ENCODE results near the gene SLC38A10.

SLC38A10 gene

DNA sequence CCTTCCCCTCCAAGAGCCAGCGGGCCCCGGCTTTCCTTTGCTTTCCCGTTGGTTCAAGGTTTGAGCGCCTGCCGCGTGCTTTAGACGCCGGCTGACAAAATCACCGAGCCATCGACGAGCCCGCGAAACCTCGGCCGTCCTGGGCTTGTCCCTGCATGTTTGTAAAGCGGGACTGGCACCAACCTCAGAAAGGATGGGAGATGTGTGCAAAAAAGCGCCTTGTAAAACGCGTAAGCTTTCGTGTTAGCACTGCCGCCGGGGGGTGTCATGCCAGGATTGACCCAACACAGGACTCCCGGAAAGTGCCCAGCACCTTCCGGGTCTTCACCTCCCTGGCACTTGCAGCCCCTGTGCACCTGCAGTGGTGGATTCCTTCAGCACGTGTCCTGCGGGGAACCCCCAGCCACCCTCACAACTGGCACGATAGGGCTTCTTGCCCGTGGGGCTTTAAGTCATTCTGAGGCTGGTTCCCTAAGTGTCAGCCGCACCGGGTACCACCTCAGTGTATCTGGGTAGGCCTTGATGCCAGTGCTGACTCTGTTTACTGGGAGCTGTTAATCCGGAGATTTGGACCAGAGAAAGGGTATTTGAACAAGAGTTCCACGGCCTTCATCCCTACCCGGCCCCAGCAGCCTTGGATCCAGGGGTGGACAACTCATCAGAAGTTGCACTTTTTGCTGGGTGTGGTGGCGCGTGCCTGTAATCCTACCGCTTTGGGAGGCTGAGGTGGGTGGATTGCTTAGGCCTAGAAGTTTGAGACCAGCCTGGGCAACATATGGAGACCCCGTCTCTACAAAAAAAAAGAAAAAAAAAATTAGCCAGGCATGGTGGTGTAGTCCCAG is 55.2 kb downstream of the SLC38A10 start:
- H3K9me3 ChIP-seq (ENCODE audit: control insufficient read depth, low read length), result no peaks in the 10 kb centered on the region
- H3K4me3 ChIP-seq (ENCODE audit: low read length), result peak overlapping the region; percentile 99
- DNase-seq (ENCODE audit: low read depth), result peak; percentile 37
- H3K36me3 ChIP-seq (ENCODE audit: control insufficient read depth, insufficient read depth, low read length, severe bottlenecking), result no peaks in the 10 kb centered on the region
- peaks cover 27% of the 10 kb centered on the region for H3K4me1 ChIP-seq (ENCODE audit: control insufficient read depth, insufficient read depth, low read length)
- H3K27me3 ChIP-seq (replicated peaks; ENCODE audit: control insufficient read depth, insufficient read depth, low read length), result no peaks in the 10 kb centered on the region
- H3K9ac ChIP-seq (ENCODE audit: low read length), result peak overlapping the region; percentile 95

DNA sequence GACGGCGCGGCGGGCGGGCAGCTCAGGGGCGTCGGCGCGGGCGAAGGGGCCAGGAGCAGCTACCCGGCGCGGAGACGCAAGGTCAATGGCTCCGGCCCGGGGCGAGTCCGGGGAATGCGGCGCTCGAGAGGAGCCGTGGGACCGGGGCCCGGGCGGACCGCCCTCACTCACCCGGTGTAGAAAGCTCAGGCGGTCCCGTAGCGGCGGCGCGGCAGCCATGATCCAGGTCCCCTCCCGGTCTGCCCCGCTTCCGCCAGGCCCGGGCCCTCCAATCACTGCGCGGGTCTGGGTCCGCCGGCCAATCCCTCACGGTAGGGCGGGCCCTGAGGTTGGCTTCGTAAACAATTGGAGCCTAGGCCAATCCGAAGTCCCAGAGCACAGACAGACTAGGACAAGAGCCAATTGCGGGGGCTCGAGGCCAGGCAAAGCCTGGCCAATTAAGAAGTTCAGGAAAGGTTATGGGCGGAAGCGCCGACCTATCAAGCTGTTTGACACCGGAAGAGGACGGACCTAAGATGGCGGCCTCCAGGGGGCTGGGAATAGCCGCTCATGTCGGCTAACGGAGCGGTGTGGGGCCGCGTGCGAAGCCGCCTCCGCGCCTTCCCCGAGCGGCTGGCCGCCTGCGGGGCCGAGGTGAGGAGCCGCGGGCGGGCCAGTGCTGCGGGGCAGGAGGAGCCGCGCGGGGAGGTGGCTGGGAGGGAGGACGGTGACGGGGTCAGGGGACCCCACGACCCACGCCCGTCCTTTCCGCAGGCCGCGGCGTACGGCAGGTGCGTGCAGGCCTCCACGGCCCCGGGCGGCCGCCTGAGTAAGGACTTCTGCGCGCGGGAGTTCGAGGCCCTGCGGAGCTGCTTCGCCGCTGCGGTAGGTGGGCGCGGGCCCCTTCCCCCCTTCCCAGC is 56.0 kb downstream of the SLC38A10 start, which contains the start of the genes NDUFAF8 and TEPSIN:
TSS of gene NDUFAF8 (plus strand) at position 504 of the 899 bp plus-strand sequence. CDS start at position 550, 46 bp downstream.
TSS of gene TEPSIN (minus strand) at position 241 of the 899 bp plus-strand sequence. CDS start at position 219, 22 bp downstream.
- peak; percentile 100 for DNase-seq (ENCODE audit: low read depth)
- Histone ChIP-seq H3K4me3 (ENCODE audit: low read length) (peak within 1 kb of the TSS; percentile 99), H3K4me1 (ENCODE audit: control insufficient read depth, insufficient read depth, low read length) (peaks cover 23% of the 10 kb centered on the region), H3K9ac (ENCODE audit: low read length) (peak within 1 kb of the TSS; percentile 95), H3K36me3 (ENCODE audit: control insufficient read depth, insufficient read depth, low read length, severe bottlenecking) (no peaks in the 10 kb centered on the region), H3K27me3 (replicated peaks; ENCODE audit: control insufficient read depth, insufficient read depth, low read length) (no peaks in the 10 kb centered on the region), H3K9me3 (ENCODE audit: control insufficient read depth, low read length) (no peaks in the 10 kb centered on the region)

DNA sequence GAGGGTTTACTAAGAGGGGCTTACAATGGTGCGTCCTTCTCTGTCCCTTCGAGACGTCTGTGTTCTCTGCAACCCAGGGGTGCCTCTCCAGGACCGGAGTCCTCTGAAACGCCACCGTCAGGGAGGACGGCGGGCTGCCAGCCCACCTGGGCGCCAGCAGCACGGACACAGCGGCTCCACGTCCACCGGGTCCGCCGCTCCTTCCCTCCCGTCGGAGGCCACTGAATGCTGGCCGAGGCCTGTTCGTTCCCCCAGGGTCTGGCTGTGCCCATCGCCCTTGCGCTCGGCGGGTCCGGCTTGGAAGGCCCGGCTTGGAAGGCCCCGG is 56.7 kb downstream of the SLC38A10 start:
- H3K9ac ChIP-seq (ENCODE audit: low read length), result peak overlapping the region; percentile 92
- no peak for DNase-seq (ENCODE audit: low read depth)
- H3K27me3 ChIP-seq (replicated peaks; ENCODE audit: control insufficient read depth, insufficient read depth, low read length), result no peaks in the 10 kb centered on the region
- H3K4me3 ChIP-seq (ENCODE audit: low read length), result peak overlapping the region; percentile 99
- H3K4me1 ChIP-seq (ENCODE audit: control insufficient read depth, insufficient read depth, low read length), result peaks cover 23% of the 10 kb centered on the region
- H3K9me3 ChIP-seq (ENCODE audit: control insufficient read depth, low read length), result no peaks in the 10 kb centered on the region
- no peaks in the 10 kb centered on the region for H3K36me3 ChIP-seq (ENCODE audit: control insufficient read depth, insufficient read depth, low read length, severe bottlenecking)

DNA sequence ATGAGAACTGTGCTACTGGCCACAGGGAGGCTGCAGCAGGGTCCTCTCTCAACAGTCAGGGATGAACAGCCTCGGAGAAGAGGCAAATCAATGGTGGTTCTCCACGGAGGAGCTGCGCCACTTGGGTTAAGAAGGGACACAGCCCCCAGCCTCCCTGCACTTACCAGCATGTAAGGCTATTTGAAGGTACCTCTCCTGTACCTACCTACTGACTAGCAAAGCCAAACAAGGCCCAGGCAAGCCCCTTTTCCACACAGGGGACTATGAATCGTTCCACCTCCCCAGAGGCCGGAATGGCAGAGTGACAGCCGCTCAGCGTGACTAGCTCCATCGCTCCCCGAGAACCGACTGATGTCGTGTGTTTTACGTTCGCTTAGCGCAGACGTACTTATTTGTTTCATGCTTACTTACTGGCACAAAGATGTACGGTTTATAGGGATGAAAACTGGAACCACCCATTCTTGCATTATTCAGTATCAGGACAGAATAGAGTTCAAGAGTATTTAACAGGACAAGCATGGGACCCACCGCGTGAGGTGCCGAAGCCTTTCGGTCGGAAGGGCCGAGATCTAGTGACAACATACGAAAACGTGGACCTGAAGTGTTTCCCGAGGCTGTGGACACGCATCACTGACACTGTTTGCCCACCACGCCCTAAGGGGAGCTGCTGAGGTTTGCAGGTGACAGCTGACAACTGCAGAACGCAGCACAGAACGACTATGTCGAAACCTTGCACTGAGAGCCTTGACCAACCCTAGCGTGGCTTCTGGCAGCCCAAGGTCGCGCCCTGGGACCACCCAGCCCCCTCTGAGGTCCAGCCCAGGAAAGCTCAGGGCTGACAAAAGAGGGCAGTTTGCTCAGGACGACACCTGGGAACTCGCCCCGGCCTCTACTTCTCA is 57.3 kb downstream of the SLC38A10 start:
- H3K9me3 ChIP-seq (ENCODE audit: control insufficient read depth, low read length), result no peaks in the 10 kb centered on the region
- H3K4me1 ChIP-seq (ENCODE audit: control insufficient read depth, insufficient read depth, low read length), result peaks cover 23% of the 10 kb centered on the region
- peak overlapping the region; percentile 92 for H3K9ac ChIP-seq (ENCODE audit: low read length)
- peak; percentile 17 for DNase-seq (ENCODE audit: low read depth)
- H3K27me3 ChIP-seq (replicated peaks; ENCODE audit: control insufficient read depth, insufficient read depth, low read length), result no peaks in the 10 kb centered on the region
- H3K4me3 ChIP-seq (ENCODE audit: low read length), result peak overlapping the region; percentile 99
- peaks cover 6% of the 10 kb centered on the region for H3K36me3 ChIP-seq (ENCODE audit: control insufficient read depth, insufficient read depth, low read length, severe bottlenecking)

DNA sequence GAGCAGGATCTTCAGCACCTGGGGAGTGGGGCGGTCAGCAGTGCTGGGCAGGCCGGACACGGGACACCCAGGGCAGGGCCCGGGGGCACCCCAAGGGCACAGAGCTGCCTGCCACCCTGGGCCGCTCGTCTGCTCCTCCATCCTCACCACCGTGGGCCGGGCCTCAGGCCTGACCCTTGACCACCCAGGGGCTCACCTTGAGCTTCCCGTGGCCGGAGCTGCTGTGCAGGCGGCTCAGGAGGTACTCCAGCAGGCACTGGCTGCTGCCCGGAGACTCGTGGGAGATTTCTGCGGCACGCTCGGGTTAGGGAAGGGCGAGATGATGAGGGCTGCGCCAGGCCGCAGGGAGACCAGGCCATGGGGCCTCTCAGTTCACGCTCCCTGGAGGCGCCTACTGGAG is 58.3 kb downstream of the SLC38A10 start:
- Histone ChIP-seq H3K9me3 (ENCODE audit: control insufficient read depth, low read length) (no peaks in the 10 kb centered on the region), H3K9ac (ENCODE audit: low read length) (no peak overlapping the region), H3K27me3 (replicated peaks; ENCODE audit: control insufficient read depth, insufficient read depth, low read length) (no peaks in the 10 kb centered on the region), H3K4me1 (ENCODE audit: control insufficient read depth, insufficient read depth, low read length) (peaks cover 23% of the 10 kb centered on the region), H3K4me3 (ENCODE audit: low read length) (no peak overlapping the region), H3K36me3 (ENCODE audit: control insufficient read depth, insufficient read depth, low read length, severe bottlenecking) (peaks cover 16% of the 10 kb centered on the region)
- no peak for DNase-seq (ENCODE audit: low read depth)

DNA sequence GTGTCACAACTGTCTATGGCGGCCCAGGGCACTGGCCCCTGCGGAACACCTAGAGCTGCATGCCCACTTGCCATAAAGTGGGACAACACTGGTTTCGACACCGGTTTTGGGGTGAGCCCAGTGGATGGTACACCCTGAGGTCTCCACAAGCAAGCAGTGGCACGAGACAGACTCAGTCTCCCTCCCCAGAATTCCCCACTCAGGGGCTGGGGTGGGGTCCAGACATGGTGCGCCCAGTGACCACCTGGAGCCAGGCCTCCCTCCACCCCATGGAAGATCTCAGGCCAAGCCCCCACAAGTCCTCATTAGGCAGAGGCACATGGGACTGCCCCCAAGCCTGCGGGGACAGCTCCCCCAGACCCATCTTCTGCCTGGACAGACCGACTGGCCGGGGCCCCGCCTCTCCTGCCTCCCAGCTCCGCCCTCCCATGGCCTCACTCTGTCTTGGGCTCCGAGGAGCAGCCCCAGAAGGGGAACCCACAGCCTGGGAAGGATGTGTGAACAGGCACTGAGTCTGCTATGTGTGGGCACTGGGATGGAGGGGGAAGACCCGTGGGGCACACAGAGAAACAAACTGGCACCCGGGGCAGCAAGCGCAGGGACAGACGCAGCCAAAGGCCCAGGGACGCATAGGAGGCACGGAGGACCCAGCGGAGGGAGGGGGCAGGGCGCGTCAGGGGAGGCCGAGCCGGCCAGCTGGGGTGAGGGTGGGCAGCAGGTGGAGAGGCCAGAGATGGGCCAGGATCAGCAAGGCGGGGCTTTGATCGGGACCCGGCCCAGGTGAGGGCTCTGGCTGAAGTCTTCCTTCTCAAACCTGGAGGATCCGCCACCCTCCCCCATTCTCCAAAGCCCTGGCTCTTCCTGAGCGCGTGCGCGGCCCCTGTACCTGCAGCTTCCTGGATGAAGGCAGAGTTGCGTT is 59.0 kb downstream of the SLC38A10 start:
- no peak overlapping the region for H3K9ac ChIP-seq (ENCODE audit: low read length)
- DNase-seq (ENCODE audit: low read depth), result no peak

DNA sequence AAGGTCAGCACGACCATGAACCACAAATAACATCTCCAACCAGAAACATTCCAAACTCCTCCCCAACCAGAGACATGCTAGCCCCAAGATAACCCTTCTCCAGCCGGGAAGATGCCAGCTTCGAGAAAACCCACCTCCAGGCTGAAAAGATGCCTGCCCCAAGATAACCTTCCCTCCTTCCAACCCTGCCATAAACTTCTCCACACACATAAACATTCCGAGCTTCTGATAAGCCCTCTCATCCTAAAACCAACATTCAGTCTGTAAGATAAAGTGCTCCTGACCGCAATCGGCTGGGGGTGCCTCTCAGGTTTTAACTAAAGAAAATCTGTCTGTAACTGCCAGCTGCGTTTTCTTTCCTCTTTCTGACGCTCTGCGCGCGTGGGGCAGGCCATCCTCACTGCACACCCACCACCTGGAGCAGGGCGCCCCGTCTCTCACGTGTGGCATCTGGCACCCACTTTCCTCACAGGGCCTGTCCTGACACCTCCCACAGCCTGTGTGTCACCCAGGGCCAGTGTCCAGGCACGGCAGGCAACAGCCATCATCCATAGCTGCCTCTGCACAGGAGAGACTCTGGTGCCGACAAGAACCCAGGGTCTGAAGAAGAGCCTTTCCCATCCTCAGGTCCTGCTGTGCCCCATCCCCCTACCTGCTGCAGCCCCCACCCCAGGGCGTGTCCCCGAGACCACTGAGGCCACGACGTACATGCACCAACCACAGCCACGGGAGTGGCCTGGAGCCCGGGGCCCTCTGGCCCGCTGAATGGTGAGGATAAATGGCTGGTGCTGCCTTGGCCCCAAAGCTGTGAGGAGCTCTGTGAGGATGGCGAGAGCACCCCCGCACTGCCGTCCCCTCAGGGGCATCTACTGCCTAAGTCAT is 59.9 kb downstream of the SLC38A10 start:
- no peak for DNase-seq (ENCODE audit: low read depth)

More for the DNA sequence above, 59.0 kb downstream of the SLC38A10 start:
- peaks cover 23% of the 10 kb centered on the region for H3K4me1 ChIP-seq (ENCODE audit: control insufficient read depth, insufficient read depth, low read length)
- no peaks in the 10 kb centered on the region for H3K27me3 ChIP-seq (replicated peaks; ENCODE audit: control insufficient read depth, insufficient read depth, low read length)
- no peaks in the 10 kb centered on the region for H3K9me3 ChIP-seq (ENCODE audit: control insufficient read depth, low read length)
- no peak overlapping the region for H3K4me3 ChIP-seq (ENCODE audit: low read length)
- peaks cover 24% of the 10 kb centered on the region for H3K36me3 ChIP-seq (ENCODE audit: control insufficient read depth, insufficient read depth, low read length, severe bottlenecking)

DNA sequence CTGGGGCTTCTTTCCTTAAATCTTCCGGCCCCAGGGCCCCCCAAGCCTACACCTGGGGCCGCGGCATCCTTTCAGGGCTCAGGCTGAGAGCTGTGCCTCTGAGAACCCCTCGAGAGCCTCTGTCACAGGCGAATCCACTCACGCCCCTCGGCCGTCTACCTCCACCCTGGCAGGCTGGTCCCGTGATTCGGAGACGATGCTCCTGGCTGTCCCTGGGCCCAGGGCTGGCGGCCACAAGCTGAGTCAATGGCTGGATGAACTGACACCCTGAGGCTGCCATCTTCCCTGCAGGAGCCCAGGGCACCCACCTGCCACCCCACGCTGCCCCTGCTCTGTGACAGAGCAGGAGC is 60.6 kb downstream of the SLC38A10 start:
- peaks cover 35% of the 10 kb centered on the region for H3K36me3 ChIP-seq (ENCODE audit: control insufficient read depth, insufficient read depth, low read length, severe bottlenecking)
- no peaks in the 10 kb centered on the region for H3K27me3 ChIP-seq (replicated peaks; ENCODE audit: control insufficient read depth, insufficient read depth, low read length)
- H3K4me1 ChIP-seq (ENCODE audit: control insufficient read depth, insufficient read depth, low read length), result peaks cover 13% of the 10 kb centered on the region
- no peaks in the 10 kb centered on the region for H3K9me3 ChIP-seq (ENCODE audit: control insufficient read depth, low read length)
- no peak overlapping the region for H3K4me3 ChIP-seq (ENCODE audit: low read length)
- DNase-seq (ENCODE audit: low read depth), result no peak
- H3K9ac ChIP-seq (ENCODE audit: low read length), result no peak overlapping the region

More for the DNA sequence above, 59.9 kb downstream of the SLC38A10 start:
- Histone ChIP-seq H3K4me3 (ENCODE audit: low read length) (no peak overlapping the region), H3K27me3 (replicated peaks; ENCODE audit: control insufficient read depth, insufficient read depth, low read length) (no peaks in the 10 kb centered on the region), H3K9me3 (ENCODE audit: control insufficient read depth, low read length) (no peaks in the 10 kb centered on the region), H3K4me1 (ENCODE audit: control insufficient read depth, insufficient read depth, low read length) (peaks cover 17% of the 10 kb centered on the region), H3K9ac (ENCODE audit: low read length) (no peak overlapping the region), H3K36me3 (ENCODE audit: control insufficient read depth, insufficient read depth, low read length, severe bottlenecking) (peaks cover 31% of the 10 kb centered on the region)

DNA sequence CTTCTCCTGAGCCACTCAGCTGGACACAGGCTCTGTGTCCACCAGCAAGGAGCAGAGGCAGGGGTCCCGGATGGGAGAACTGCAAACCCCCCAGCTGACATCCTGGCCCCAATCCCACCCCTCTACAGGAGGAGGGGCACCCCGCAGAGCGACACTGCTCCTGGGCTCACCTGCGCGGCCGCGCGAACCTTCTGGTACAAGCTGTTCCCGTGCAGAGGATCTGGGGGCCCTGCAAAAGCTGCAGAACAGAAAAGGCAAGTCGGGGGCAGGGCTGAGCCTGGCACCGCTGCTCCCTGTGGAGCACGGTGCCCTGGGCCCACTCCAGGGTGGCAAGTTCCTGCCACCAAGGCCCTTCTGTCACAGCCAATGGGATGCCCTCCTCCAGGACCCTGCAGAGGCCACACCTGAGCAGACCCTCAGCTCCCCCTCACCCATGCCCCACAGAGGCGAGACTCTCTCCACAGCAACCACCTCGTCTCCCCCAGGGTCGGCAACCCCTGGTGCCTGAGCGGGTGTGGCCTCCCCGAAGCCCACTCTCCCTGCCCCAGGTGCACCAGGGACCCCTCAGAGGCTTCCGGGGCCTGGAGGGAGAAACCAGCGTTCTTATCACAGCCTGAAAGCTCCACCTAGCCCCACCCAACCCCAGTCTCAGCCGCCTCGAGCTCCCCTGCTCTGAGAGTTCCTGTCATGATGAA is 61.1 kb downstream of the SLC38A10 start:
- H3K27me3 ChIP-seq (replicated peaks; ENCODE audit: control insufficient read depth, insufficient read depth, low read length), result no peaks in the 10 kb centered on the region
- no peak overlapping the region for H3K4me3 ChIP-seq (ENCODE audit: low read length)
- no peaks in the 10 kb centered on the region for H3K9me3 ChIP-seq (ENCODE audit: control insufficient read depth, low read length)
- peaks cover 35% of the 10 kb centered on the region for H3K36me3 ChIP-seq (ENCODE audit: control insufficient read depth, insufficient read depth, low read length, severe bottlenecking)
- H3K4me1 ChIP-seq (ENCODE audit: control insufficient read depth, insufficient read depth, low read length), result peaks cover 13% of the 10 kb centered on the region
- no peak overlapping the region for H3K9ac ChIP-seq (ENCODE audit: low read length)
- DNase-seq (ENCODE audit: low read depth), result no peak
